ENCODE measurements around the gene NPPC. TPM values are rescaled to one million over a fixed set of nuclear protein-coding genes. Genes with fewer than 3 reads are reported as not detected.

Gene NPPC
- total RNA-seq, 4 donors from 2014 or later: not detected

DNA sequence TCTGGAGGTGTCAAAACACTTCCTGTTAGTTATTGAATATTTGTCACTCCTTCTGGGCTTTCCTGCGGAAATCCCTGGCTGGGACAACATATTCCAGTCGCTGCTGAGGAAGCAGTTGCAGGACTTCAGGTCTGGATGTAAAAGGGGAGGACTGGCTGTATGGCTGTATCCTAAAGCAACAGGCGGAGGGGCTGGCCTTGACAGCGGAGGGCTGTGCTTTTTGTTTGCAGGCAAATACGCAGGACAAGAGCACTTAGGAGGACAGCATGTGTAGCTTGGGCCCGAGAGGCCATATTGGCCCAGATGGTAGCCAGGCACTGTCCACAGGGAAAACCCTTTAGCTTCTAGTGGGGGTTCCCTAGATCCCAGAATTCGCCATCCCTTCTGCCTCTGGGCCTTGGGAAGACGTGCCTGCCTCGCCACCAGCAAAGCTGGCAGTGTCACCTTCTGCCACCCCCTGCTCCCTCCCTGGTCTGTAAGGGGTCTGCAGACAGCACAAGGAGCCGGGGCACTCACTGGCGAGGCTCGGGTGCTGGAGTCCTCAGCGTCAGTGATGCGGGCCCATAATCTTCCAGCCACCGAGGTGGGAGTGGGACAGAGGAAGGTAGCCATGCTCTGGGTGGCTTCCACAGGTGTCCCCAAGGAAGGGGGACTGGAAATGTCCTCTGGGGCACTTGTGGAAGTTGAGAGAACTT is 6.7 kb downstream of the NPPC start:
- Histone ChIP-seq H3K27ac (no peak overlapping the region), H3K4me1 (peaks cover 2% of the 10 kb centered on the region), H3K9me3 (no peaks in the 10 kb centered on the region), H3K27me3 (peaks cover 29% of the 10 kb centered on the region), H3K4me3 (no peak overlapping the region), H3K36me3 (no peaks in the 10 kb centered on the region)
- 91% methylated on average over 10 of the region's 15 CpGs for WGBS
- DNase-seq (ENCODE audit: low spot score in 2 of 2): no peak
- TF ChIP-seq POLR2A (IDR thresholded peaks at IDR 0.05): no peak
- no peak for TF ChIP-seq POLR2AphosphoS5 (IDR thresholded peaks at IDR 0.05)
- TF ChIP-seq EP300 (IDR thresholded peaks at IDR 0.05): no peak
- TF ChIP-seq, protein P1, sequence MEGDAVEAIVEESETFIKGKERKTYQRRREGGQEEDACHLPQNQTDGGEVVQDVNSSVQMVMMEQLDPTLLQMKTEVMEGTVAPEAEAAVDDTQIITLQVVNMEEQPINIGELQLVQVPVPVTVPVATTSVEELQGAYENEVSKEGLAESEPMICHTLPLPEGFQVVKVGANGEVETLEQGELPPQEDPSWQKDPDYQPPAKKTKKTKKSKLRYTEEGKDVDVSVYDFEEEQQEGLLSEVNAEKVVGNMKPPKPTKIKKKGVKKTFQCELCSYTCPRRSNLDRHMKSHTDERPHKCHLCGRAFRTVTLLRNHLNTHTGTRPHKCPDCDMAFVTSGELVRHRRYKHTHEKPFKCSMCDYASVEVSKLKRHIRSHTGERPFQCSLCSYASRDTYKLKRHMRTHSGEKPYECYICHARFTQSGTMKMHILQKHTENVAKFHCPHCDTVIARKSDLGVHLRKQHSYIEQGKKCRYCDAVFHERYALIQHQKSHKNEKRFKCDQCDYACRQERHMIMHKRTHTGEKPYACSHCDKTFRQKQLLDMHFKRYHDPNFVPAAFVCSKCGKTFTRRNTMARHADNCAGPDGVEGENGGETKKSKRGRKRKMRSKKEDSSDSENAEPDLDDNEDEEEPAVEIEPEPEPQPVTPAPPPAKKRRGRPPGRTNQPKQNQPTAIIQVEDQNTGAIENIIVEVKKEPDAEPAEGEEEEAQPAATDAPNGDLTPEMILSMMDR (IDR thresholded peaks at IDR 0.05): no peak

- TF ChIP-seq POLR2A (IDR thresholded peaks at IDR 0.05) (no peak), EP300 (IDR thresholded peaks at IDR 0.05) (no peak), POLR2AphosphoS5 (IDR thresholded peaks at IDR 0.05) (no peak)
- TF ChIP-seq, protein P1 (IDR thresholded peaks at IDR 0.05): no peak
- Histone ChIP-seq H3K36me3 (no peaks in the 10 kb centered on the region), H3K27me3 (peaks cover 21% of the 10 kb centered on the region), H3K9me3 (no peaks in the 10 kb centered on the region), H3K27ac (no peak overlapping the region), H3K4me1 (peaks cover 2% of the 10 kb centered on the region), H3K4me3 (no peak overlapping the region)
- WGBS: 100% methylated on average over 1 of the region's 21 CpGs
- no peak for DNase-seq (ENCODE audit: low spot score in 2 of 2)
Measured at GRCh38 chr2:231918501-231919330, 7.5 kb downstream of the NPPC start.

DNA sequence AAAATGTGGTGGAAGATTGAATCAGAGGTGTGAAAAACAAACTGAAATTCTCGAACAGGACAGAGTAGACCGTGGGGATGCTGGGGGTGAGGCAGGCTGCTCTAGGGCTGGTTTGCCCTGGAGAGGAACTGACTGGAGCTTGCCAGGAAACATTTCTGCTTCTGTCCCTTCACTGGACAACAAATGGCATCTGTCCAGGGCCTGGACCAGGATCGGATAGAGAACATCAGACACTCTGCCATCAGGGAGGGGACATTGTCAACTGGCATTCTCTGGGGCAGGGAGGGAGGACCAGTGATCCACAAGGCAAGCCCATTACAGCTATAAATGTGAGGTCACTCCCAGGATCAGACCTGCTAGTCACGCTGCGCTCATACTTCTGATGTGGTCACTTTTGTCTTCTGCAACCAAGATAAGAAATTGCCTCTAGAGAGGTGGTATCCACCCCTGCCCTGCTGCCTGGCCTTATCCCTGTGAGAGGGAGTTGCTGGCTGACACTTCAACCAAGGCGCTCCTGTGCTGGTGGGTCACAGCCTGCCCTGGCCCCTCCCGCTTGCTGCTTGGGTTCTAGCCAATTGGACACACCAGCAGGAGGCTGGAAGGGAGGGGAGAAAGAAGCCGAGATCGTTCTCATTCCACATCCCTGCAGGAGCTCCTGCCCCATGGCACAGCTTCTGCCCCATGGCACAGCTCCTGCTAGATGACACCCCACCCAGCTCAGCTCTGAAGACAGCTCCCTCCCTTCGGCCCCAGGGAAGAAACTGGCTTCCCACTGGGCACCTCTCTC is 8.7 kb downstream of the NPPC start:
- Histone ChIP-seq H3K9me3 (no peaks in the 10 kb centered on the region), H3K36me3 (no peaks in the 10 kb centered on the region), H3K4me1 (peaks cover 2% of the 10 kb centered on the region), H3K27ac (no peak overlapping the region), H3K4me3 (no peak overlapping the region), H3K27me3 (peaks cover 9% of the 10 kb centered on the region)
- TF ChIP-seq POLR2A (IDR thresholded peaks at IDR 0.05): no peak
- TF ChIP-seq EP300 (IDR thresholded peaks at IDR 0.05): no peak
- TF ChIP-seq, protein P1 (IDR thresholded peaks at IDR 0.05): no peak
- no peak for TF ChIP-seq POLR2AphosphoS5 (IDR thresholded peaks at IDR 0.05)
- no peak for DNase-seq (ENCODE audit: low spot score in 2 of 2)
- WGBS: 47% methylated on average over 9 of the region's 10 CpGs

DNA sequence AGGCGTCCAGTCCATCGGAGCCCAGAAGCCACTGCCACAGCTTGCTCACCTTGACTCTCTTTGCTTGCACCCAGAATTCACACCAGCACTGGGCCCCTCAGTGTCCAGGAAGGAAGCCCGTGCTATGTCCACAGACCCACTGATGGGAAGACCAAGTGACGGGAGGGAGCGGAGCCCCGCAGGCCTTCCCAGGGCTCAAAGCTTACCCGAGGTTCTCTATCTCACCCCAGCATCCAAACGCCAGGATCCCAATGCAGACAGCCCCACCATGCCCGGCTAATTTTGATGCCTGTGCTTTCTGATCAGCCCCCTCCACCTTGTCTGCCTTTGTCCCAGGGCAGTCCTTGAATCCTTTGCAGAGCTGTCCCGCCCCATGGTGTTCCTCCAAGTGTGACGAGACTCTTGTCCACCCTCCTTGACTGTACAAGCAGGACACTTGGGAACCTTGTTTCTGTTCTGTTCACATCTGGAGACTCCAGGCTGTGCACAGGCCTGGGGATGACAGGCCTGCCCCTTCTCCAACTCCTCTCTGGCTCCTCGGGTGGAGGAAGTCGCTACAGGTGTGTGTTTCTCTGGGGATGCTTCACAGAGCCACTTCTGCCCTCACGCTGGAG is 12.0 kb downstream of the NPPC start:
- Histone ChIP-seq H3K27ac (no peak overlapping the region), H3K9me3 (no peaks in the 10 kb centered on the region), H3K4me1 (peaks cover 2% of the 10 kb centered on the region), H3K36me3 (no peaks in the 10 kb centered on the region), H3K27me3 (peaks cover 8% of the 10 kb centered on the region), H3K4me3 (no peak overlapping the region)
- WGBS: 94% methylated on average over 13 of the region's 14 CpGs
- DNase-seq (ENCODE audit: low spot score in 2 of 2): no peak
- no peak for TF ChIP-seq POLR2A (IDR thresholded peaks at IDR 0.05)
- TF ChIP-seq, protein P1 (IDR thresholded peaks at IDR 0.05): no peak
- no peak for TF ChIP-seq POLR2AphosphoS5 (IDR thresholded peaks at IDR 0.05)
- TF ChIP-seq EP300 (IDR thresholded peaks at IDR 0.05): no peak
